Activated T-helper 9 cell treated with anti-CD3 and anti-CD28 coated beads, Interleukin-2, amount 50 U/mL, for 16 hours (primary cell): Measurements from ENCODE around the gene ERCC6L.
A peak's percentile ranks its signal among the peaks of the same experiment; 100 is the strongest.

Experiments used
- DNase-seq: peaks from one replicate; pipeline ENCODE4 v3.0.0-alpha.2; 2020; ENCODE audit warnings: low read depth

The ERCC6L gene

GRCh38 chrX:72169008-72169728, 69.7 kb downstream of the ERCC6L start:
- DNase-seq, result peak; percentile 2

DNA sequence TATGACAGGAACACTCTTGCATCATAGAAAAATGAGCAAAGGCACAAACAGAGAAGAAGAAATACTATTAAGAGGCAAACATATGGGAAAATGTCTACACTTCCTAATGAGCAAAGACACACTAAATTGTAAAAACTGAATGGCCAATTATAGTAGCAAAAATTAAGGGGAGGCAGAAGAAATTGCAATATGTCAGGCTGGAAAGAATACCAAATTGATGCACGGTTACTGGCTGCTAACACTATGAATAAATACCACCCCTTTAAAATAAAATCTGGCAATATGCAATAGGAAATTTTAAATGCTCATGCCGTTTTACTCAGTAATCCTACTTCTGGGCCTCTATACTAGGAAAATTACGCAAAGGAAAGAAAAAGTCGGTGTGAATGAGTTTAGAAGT, 73.3 kb downstream of the ERCC6L start:
- no peak for DNase-seq

GRCh38 chrX:72159769-72160168, 79.1 kb downstream of the ERCC6L start:
- DNase-seq, result no peak

DNA sequence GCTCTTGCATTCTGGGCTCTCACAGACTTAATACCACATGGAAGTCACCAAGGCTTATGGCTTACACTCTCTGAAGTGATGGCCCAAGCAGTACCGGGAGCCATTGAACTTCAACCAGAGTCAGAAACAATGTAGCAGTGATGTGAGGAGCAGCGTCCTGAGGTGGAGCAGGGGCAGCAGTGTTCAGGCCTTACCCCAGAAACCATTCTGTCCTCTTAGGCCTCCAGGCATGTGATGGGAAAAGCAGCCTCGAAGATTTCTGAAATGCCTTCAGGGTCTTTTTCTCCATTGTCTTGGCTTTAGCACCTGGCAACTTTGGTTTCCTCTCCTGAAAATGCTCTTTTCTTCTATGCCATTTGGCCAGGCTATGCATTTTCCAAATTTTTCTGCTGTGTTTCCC, 80.1 kb downstream of the ERCC6L start:
- no peak for DNase-seq
